Gastrocnemius medialis (tissue), 4 donors: ENCODE results near the gene USH1C.

ENCODE experiments used
- CTCF ChIP-seq, 5 experiments: fragments of 450-650 bp in 3 of 5; fragments of 200-600 bp in 2 of 5; sonication (generic) in 2 of 5; IDR thresholded peaks in 4 of 5; conservative IDR thresholded peaks in 1 of 5; 1 replicate in 4 of 5; 2 replicates in 1 of 5; pipeline ENCODE4 v1.5.1; 2016 to 2019; ENCODE audit warnings: antibody characterized with exemption in 5 of 5, mild to moderate bottlenecking in 3 of 5, moderate library complexity in 3 of 5
- POLR2A ChIP-seq, 2 donors: fragments of 450-650 bp; IDR thresholded peaks; one replicate each; pipeline ENCODE4 v1.6.1; 2017; ENCODE audit warnings: antibody characterized with exemption in 2 of 2, mild to moderate bottlenecking in 2 of 2, moderate library complexity in 2 of 2

GRCh38 chr11:17510507-17511206, 33.6 kb downstream of the USH1C start:
- TF ChIP-seq CTCF (IDR thresholded peaks at IDR 0.05 in 4 of 5, conservative IDR thresholded peaks at IDR 0.05 in 1 of 5) (no peak), POLR2A (IDR thresholded peaks at IDR 0.05) (no peak)
